Articular chondrocyte of knee joint (primary cell): ENCODE measurements around the gene RMDN2. TPM values are rescaled to one million over a fixed set of nuclear protein-coding genes. Genes with fewer than 3 reads are reported as not detected.

ENCODE experiments used
- total RNA-seq: library from RNA; depleted of rRNA; stranded (reverse); fragments of >200 nt; gene quantifications from 2 replicates; pipeline ENCODE4 v1.2.3, GENCODE V29; 2012

Gene RMDN2
- 11.5 and 13.6 TPM in 2 replicates for total RNA-seq

GRCh38 chr2:37925063-37925897 lies at the start of gene RMDN2:
RMDN2 (plus strand) TSS chr2:37925287; CDS start chr2:37929278, 3,991 bp downstream.

Other genes with a start within 250 kb of the RMDN2 start
- 742 and 860 TPM in 2 replicates for gene CYP1B1, start 150.9 kb downstream of the RMDN2 start, total RNA-seq